Measurements from ENCODE around the gene FKBP7. TPM values are rescaled to one million over a fixed set of nuclear protein-coding genes. Genes with fewer than 3 reads are reported as not detected.

The FKBP7 gene
- total RNA-seq, 5 donors from 2014 or later (not counting 1 experiment from before 2014, with no cell fraction given) = 0.44 to 2.5 (median 1.4) TPM; not detected in 1

DNA sequence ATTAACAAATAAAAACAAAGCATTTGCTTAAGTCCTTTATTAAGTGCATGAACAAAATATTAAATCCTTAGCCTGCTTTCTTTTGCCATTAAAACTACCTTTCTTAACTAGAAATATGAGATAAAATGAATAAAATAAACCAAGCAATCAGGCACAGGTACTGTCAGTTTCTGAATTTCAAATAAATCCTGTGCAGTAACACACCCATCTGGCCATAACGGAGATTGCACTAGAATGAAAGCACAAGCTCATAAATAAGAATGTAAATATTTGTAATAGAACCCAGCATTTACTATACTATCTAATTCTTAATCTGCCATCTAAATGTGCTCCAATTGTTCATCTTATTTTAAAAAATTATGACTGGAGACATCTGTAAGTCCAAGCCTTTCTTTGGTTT, 59.3 kb downstream of the FKBP7 start:
- WGBS (ENCODE audit: insufficient coverage) = no CpG with 5 or more reads among the region's 1 CpG

GRCh38 chr2:178418426-178418825, 60.0 kb downstream of the FKBP7 start:
- Mint-ChIP-seq H3K36me3 (peaks cover 8% of the 10 kb centered on the region), H3K4me3 (no peak overlapping the region), H3K9me3 (peaks cover 0 to 4% (median 0%) of the 10 kb centered on the region in 3 donors), H3K4me1 (peaks cover 14 to 31% (median 17%) of the 10 kb centered on the region in 3 donors), H3K27me3 (no peaks in the 10 kb centered on the region), H3K27ac (no peak overlapping the region)
- no CpG with 5 or more reads among the region's 1 CpG for WGBS (ENCODE audit: insufficient coverage)
- H3K27ac ChIP-seq (ENCODE audit: low read length) = no peak overlapping the region
- H3K9me3 ChIP-seq = no peaks in the 10 kb centered on the region
- peaks cover 0 to 3% of the 10 kb centered on the region in 2 donors for H3K36me3 ChIP-seq (ENCODE audit: control insufficient read depth in 2 of 2, extremely low read depth in 1 of 2, insufficient read depth in 1 of 2, low read length in 1 of 2)
- H3K4me1 ChIP-seq (ENCODE audit: control insufficient read depth in 1 of 2, extremely low read depth in 1 of 2, insufficient read depth in 2 of 2, low read length in 2 of 2) = peaks cover 11% of the 10 kb centered on the region in 2 experiments
- H3K27me3 ChIP-seq (replicated peaks in 1 of 2; ENCODE audit: control insufficient read depth in 2 of 2, extremely low read depth in 1 of 2, insufficient read depth in 2 of 2, low read length in 1 of 2) = no peaks in the 10 kb centered on the region
- ChIA-PET POLR2A (interaction anchor here in 1 of 2 donors (0.5 kb wide), 1 partner anchor 15 kb away, joined by 3 read pairs; no protein-coding TSS in a partner anchor), CTCF (interaction anchor here (0.6 to 2.5 kb wide), 7 partner anchors 13 to 434 kb away, joined by 3 to 15 read pairs (median 4); no protein-coding TSS in a partner anchor)
- DNase-seq (no peak), ATAC-seq (replicated peaks in 1 of 4) (no peak)
- no peak overlapping the region for H3K4me3 ChIP-seq (ENCODE audit: control insufficient read depth in 1 of 2, extremely low read depth in 1 of 2, low read length in 1 of 2)

More for the DNA sequence above, 59.3 kb downstream of the FKBP7 start:
- Histone ChIP-seq H3K4me3 (ENCODE audit: control insufficient read depth in 1 of 2, extremely low read depth in 1 of 2, low read length in 1 of 2) (no peak overlapping the region), H3K36me3 (ENCODE audit: control insufficient read depth in 2 of 2, extremely low read depth in 1 of 2, insufficient read depth in 1 of 2, low read length in 1 of 2) (peaks cover 0 to 3% of the 10 kb centered on the region in 2 donors), H3K4me1 (ENCODE audit: control insufficient read depth in 1 of 2, extremely low read depth in 1 of 2, insufficient read depth in 2 of 2, low read length in 2 of 2) (peaks cover 7 to 11% of the 10 kb centered on the region in 2 experiments), H3K9me3 (no peaks in the 10 kb centered on the region), H3K27me3 (replicated peaks in 1 of 2; ENCODE audit: control insufficient read depth in 2 of 2, extremely low read depth in 1 of 2, insufficient read depth in 2 of 2, low read length in 1 of 2) (no peaks in the 10 kb centered on the region), H3K27ac (ENCODE audit: low read length) (no peak overlapping the region)
- ChIA-PET CTCF (interaction anchor here (1.1 to 2.5 kb wide), 5 partner anchors 14 to 23 kb away, joined by 4 to 15 read pairs (median 6); no protein-coding TSS in a partner anchor), POLR2A (no interaction called here)
- peaks cover 11 to 25% (median 13%) of the 10 kb centered on the region in 3 donors for H3K4me1 Mint-ChIP-seq
- no peak for DNase-seq
- H3K27ac Mint-ChIP-seq = no peak overlapping the region
- no peaks in the 10 kb centered on the region for H3K27me3 Mint-ChIP-seq
- H3K36me3 Mint-ChIP-seq = peaks cover 13% of the 10 kb centered on the region
- ATAC-seq (replicated peaks in 1 of 4) = no peak
- H3K4me3 Mint-ChIP-seq = no peak overlapping the region
- H3K9me3 Mint-ChIP-seq = peaks cover 0 to 4% (median under 1%) of the 10 kb centered on the region in 3 donors

- H3K27me3 ChIP-seq (replicated peaks in 1 of 2; ENCODE audit: control insufficient read depth in 2 of 2, extremely low read depth in 1 of 2, insufficient read depth in 2 of 2, low read length in 1 of 2) = no peaks in the 10 kb centered on the region
- POLR2A ChIA-PET = interaction anchor here in 1 of 2 donors (0.5 kb wide), 1 partner anchor 16 kb away, joined by 3 read pairs; no protein-coding TSS in a partner anchor
- H3K36me3 ChIP-seq (ENCODE audit: control insufficient read depth in 2 of 2, extremely low read depth in 1 of 2, insufficient read depth in 1 of 2, low read length in 1 of 2) = peaks cover 0 to 3% of the 10 kb centered on the region in 2 donors
- CTCF ChIA-PET = interaction anchor here (0.6 to 2.5 kb wide), 6 partner anchors 16 to 433 kb away, joined by 3 to 15 read pairs (median 4); no protein-coding TSS in a partner anchor
- Mint-ChIP-seq H3K27me3 (no peaks in the 10 kb centered on the region), H3K4me1 (peaks cover 19 to 36% (median 22%) of the 10 kb centered on the region in 3 donors), H3K36me3 (peaks cover 8% of the 10 kb centered on the region), H3K4me3 (no peak overlapping the region), H3K9me3 (peaks cover 0 to 4% (median 0%) of the 10 kb centered on the region in 3 donors), H3K27ac (no peak overlapping the region)
- H3K9me3 ChIP-seq = no peaks in the 10 kb centered on the region
- no peak overlapping the region for H3K27ac ChIP-seq (ENCODE audit: low read length)
- peaks cover 11 to 15% of the 10 kb centered on the region in 2 experiments for H3K4me1 ChIP-seq (ENCODE audit: control insufficient read depth in 1 of 2, extremely low read depth in 1 of 2, insufficient read depth in 2 of 2, low read length in 2 of 2)
- H3K4me3 ChIP-seq (ENCODE audit: control insufficient read depth in 1 of 2, extremely low read depth in 1 of 2, low read length in 1 of 2) = no peak overlapping the region
- no peak for DNase-seq
- no peak for ATAC-seq (replicated peaks in 1 of 4)
- WGBS (ENCODE audit: insufficient coverage) = no CpG with 5 or more reads among the region's 3 CpGs
Measured at GRCh38 chr2:178417916-178418315, 60.5 kb downstream of the FKBP7 start.

- no peak overlapping the region for H3K27ac ChIP-seq (ENCODE audit: low read length)
- ATAC-seq (replicated peaks in 1 of 4) = no peak
- H3K27ac Mint-ChIP-seq = no peak overlapping the region
- no peaks in the 10 kb centered on the region for H3K36me3 Mint-ChIP-seq
- H3K4me1 Mint-ChIP-seq = peaks cover 21 to 36% (median 22%) of the 10 kb centered on the region in 3 donors
- H3K4me3 Mint-ChIP-seq = no peak overlapping the region
- no peaks in the 10 kb centered on the region for H3K9me3 ChIP-seq
- no peak for DNase-seq
- no peaks in the 10 kb centered on the region for H3K27me3 Mint-ChIP-seq
- POLR2A ChIA-PET = no interaction called here
- H3K27me3 ChIP-seq (replicated peaks in 1 of 2; ENCODE audit: control insufficient read depth in 2 of 2, extremely low read depth in 1 of 2, insufficient read depth in 2 of 2, low read length in 1 of 2) = no peaks in the 10 kb centered on the region
- H3K4me3 ChIP-seq (ENCODE audit: control insufficient read depth in 1 of 2, extremely low read depth in 1 of 2, low read length in 1 of 2) = no peak overlapping the region
- H3K36me3 ChIP-seq (ENCODE audit: control insufficient read depth in 2 of 2, extremely low read depth in 1 of 2, insufficient read depth in 1 of 2, low read length in 1 of 2) = no peaks in the 10 kb centered on the region
- H3K9me3 Mint-ChIP-seq = no peaks in the 10 kb centered on the region
- H3K4me1 ChIP-seq (ENCODE audit: control insufficient read depth in 1 of 2, extremely low read depth in 1 of 2, insufficient read depth in 2 of 2, low read length in 2 of 2) = peaks cover 11 to 15% of the 10 kb centered on the region in 2 experiments
- CTCF ChIA-PET = interaction anchor here (1.7 to 4.2 kb wide), 5 partner anchors 14 to 107 kb away, joined by 7 to 61 read pairs (median 28); no protein-coding TSS in a partner anchor
Measured at GRCh38 chr2:178415979-178416378, 62.4 kb downstream of the FKBP7 start.

- 8% methylated on average over 12 of the region's 21 CpGs for WGBS (ENCODE audit: insufficient coverage)
- Histone ChIP-seq H3K9me3 (no peaks in the 10 kb centered on the region), H3K4me1 (ENCODE audit: control insufficient read depth in 1 of 2, extremely low read depth in 1 of 2, insufficient read depth in 2 of 2, low read length in 2 of 2) (peaks cover 11 to 15% of the 10 kb centered on the region in 2 experiments), H3K36me3 (ENCODE audit: control insufficient read depth in 2 of 2, extremely low read depth in 1 of 2, insufficient read depth in 1 of 2, low read length in 1 of 2) (no peaks in the 10 kb centered on the region), H3K27me3 (replicated peaks in 1 of 2; ENCODE audit: control insufficient read depth in 2 of 2, extremely low read depth in 1 of 2, insufficient read depth in 2 of 2, low read length in 1 of 2) (no peaks in the 10 kb centered on the region), H3K27ac (ENCODE audit: low read length) (peak overlapping the region; percentile 78), H3K4me3 (ENCODE audit: control insufficient read depth in 1 of 2, extremely low read depth in 1 of 2, low read length in 1 of 2) (peak overlapping the region; percentile 59 to 94)
- DNase-seq = peak; percentile 34 to 86 (median 61)
- no peaks in the 10 kb centered on the region for H3K27me3 Mint-ChIP-seq
- POLR2A ChIA-PET = interaction anchor here (0.7 to 2.3 kb wide), 3 partner anchors 16 to 302 kb away, joined by 3 to 13 read pairs (median 3); partner anchors contain the start of genes PJVK (in 1 of the 2) and PRKRA (in 1 of the 2)
- H3K9me3 Mint-ChIP-seq = no peaks in the 10 kb centered on the region
- peak overlapping the region; percentile 79 to 98 (median 90) for H3K4me3 Mint-ChIP-seq
- peaks cover 21 to 32% (median 22%) of the 10 kb centered on the region in 3 donors for H3K4me1 Mint-ChIP-seq
- H3K36me3 Mint-ChIP-seq = no peaks in the 10 kb centered on the region
- CTCF ChIA-PET = interaction anchor here (0.6 to 4.2 kb wide), 27 partner anchors 8 to 302 kb away, joined by 3 to 61 read pairs (median 5); partner anchors contain the start of genes PJVK (in 1 of the 2), PRKRA (in 1 of the 2) and RBM45 (in 1 of the 2)
- H3K27ac Mint-ChIP-seq = peak overlapping the region; percentile 56 to 76
- peak; percentile 62 to 69 (median 66) for ATAC-seq (replicated peaks in 1 of 4)
Measured at GRCh38 chr2:178414266-178415247, 63.8 kb downstream of the FKBP7 start.

All from T-cell (primary cell).